ENCODE data around the gene INVS. TPM values are rescaled to one million over a fixed set of nuclear protein-coding genes. Genes with fewer than 3 reads are reported as not detected.

INVS gene
- total RNA-seq, 1 experiment from 2014 or later: 21.1 TPM

GRCh38 chr9:100295240-100295639 is 196.2 kb downstream of the INVS start:
- Histone ChIP-seq H3K27ac (ENCODE audit: low read depth, low read length) (no peak overlapping the region), H3K9ac (ENCODE audit: low read length) (no peak overlapping the region), H3K4me3 (replicated peaks in 1 of 2; ENCODE audit: low read depth in 1 of 2, low read length in 2 of 2) (no peak overlapping the region), H3K4me2 (ENCODE audit: low read length) (no peak overlapping the region), H3K9me2 (ENCODE audit: insufficient read depth) (no peaks in the 10 kb centered on the region), H3K27me3 (ENCODE audit: insufficient read depth, low read length) (no peaks in the 10 kb centered on the region), H3K79me2 (ENCODE audit: insufficient read depth, low read length) (peaks cover 6% of the 10 kb centered on the region), H2AFZ (ENCODE audit: low read depth, low read length, poor library complexity, severe bottlenecking) (no peak overlapping the region), H3K4me1 (ENCODE audit: control insufficient read depth in 1 of 2, insufficient read depth in 2 of 2, low read length in 2 of 2) (no peaks in the 10 kb centered on the region), H4K20me1 (ENCODE audit: insufficient read depth) (no peaks in the 10 kb centered on the region), H3K36me3 (ENCODE audit: control insufficient read depth in 1 of 2, insufficient read depth in 2 of 2, low read length in 2 of 2) (peaks cover 7 to 10% of the 10 kb centered on the region in 2 experiments; a peak in 2 of 4 replicates), H3K9me3 (ENCODE audit: control insufficient read depth in 1 of 2, insufficient read depth in 1 of 2, low read depth in 1 of 2, low read length in 2 of 2) (no peaks in the 10 kb centered on the region)
- no peak for TF ChIP-seq REST (IDR thresholded peaks at IDR 0.05; ENCODE audit: low read depth)
- no peak for TF ChIP-seq EZH2 (IDR thresholded peaks at IDR 0.05)
- TF ChIP-seq CBX3 (IDR thresholded peaks at IDR 0.05; ENCODE audit: low read depth): no peak
- no peak for TF ChIP-seq TCF7L2 (IDR thresholded peaks at IDR 0.05; ENCODE audit: borderline replicate concordance, extremely low read depth, insufficient read depth, insufficient read length)
- TF ChIP-seq ZFX (IDR thresholded peaks at IDR 0.05): no peak
- TF ChIP-seq SRF (IDR thresholded peaks at IDR 0.05; ENCODE audit: low read depth): no peak
- no peak for TF ChIP-seq ZNF274 (IDR thresholded peaks at IDR 0.05; ENCODE audit: low read depth, low read length)
- no peak for TF ChIP-seq CEBPB (IDR thresholded peaks at IDR 0.05; ENCODE audit: low read depth)
- no peak for TF ChIP-seq JUND (IDR thresholded peaks at IDR 0.05)
- TF ChIP-seq, protein P1, sequence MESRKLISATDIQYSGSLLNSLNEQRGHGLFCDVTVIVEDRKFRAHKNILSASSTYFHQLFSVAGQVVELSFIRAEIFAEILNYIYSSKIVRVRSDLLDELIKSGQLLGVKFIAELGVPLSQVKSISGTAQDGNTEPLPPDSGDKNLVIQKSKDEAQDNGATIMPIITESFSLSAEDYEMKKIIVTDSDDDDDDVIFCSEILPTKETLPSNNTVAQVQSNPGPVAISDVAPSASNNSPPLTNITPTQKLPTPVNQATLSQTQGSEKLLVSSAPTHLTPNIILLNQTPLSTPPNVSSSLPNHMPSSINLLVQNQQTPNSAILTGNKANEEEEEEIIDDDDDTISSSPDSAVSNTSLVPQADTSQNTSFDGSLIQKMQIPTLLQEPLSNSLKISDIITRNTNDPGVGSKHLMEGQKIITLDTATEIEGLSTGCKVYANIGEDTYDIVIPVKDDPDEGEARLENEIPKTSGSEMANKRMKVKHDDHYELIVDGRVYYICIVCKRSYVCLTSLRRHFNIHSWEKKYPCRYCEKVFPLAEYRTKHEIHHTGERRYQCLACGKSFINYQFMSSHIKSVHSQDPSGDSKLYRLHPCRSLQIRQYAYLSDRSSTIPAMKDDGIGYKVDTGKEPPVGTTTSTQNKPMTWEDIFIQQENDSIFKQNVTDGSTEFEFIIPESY (IDR thresholded peaks at IDR 0.05; ENCODE audit: extremely low read depth, insufficient replicate concordance, low read length): no peak
- no peak for TF ChIP-seq POLR2AphosphoS5 (IDR thresholded peaks at IDR 0.05; ENCODE audit: low read depth, low read length)
- TF ChIP-seq SP1 (IDR thresholded peaks at IDR 0.05; ENCODE audit: low read depth): no peak
- TF ChIP-seq YY1 (IDR thresholded peaks at IDR 0.05; ENCODE audit: extremely low read depth, insufficient replicate concordance, low read depth, low read length): no peak
- TF ChIP-seq POLR2A (IDR thresholded peaks at IDR 0.05; ENCODE audit: borderline replicate concordance, extremely low read depth, insufficient read depth, insufficient read length): no peak
- TF ChIP-seq ELF1 (IDR thresholded peaks at IDR 0.05; ENCODE audit: borderline replicate concordance, low read depth): no peak
- TF ChIP-seq SIN3A (IDR thresholded peaks at IDR 0.05; ENCODE audit: low read depth): no peak
- DNase-seq (ENCODE audit: low read depth, low spot score) (no peak), ATAC-seq (no peak)
- intact Hi-C loops (cut with micrococcal nuclease): no loop called here
- BruUV-seq (replicated peaks): no TSS peak
- RAD21 ChIA-PET (ENCODE audit: low non-redundant PET in 1 of 2, low total read pairs in 2 of 2, uncharacterized antibody in 2 of 2, unreplicated experiment in 2 of 2): no interaction called here
- POLR2A ChIA-PET: no interaction called here
- CTCF ChIA-PET: no interaction called here

Data from HCT116 (cell line).